HCT116 (cell line): ENCODE data around the gene FGF22. TPM values are rescaled to one million over a fixed set of nuclear protein-coding genes. Genes with fewer than 3 reads are reported as not detected.
A peak's percentile ranks its signal among the peaks of the same experiment; 100 is the strongest.

Experiments used
- ATAC-seq: fragments of 200-7000 bp; cut with Tn5 transposase; 2 replicates; pipeline ENCODE4 v1.9.1; 2020; ENCODE audit warnings: mild to moderate bottlenecking, moderate library complexity
- BruUV-seq: library from RNA; stranded (reverse); fragments of 400-500 nt; replicated peaks from 2 replicates; lab custom pipeline; 2021; lab: Mats Ljungman, UMichigan
- CTCF ChIA-PET: fragments of 300-600 bp; sonication (Branson Sonifier 250); formaldehyde crosslinking; loops from one replicate; lab custom pipeline; 2021; ENCODE audit warnings: antibody characterized with exemption; lab: Charles Lee
- POLR2A ChIA-PET: fragments of 300-600, 350-600 bp; sonication (Branson Sonifier 250); formaldehyde crosslinking; loops from one replicate; lab custom pipeline; 2021; ENCODE audit warnings: antibody characterized with exemption; lab: Charles Lee
- RAD21 ChIA-PET, 2 experiments: fragments of 300-600 bp; sonication (Branson Sonifier 250); formaldehyde crosslinking; loops; one replicate each; lab custom pipeline; 2023; ENCODE audit warnings: low total read pairs in 2 of 2; ENCODE audit not compliant: uncharacterized antibody in 2 of 2, unreplicated experiment in 2 of 2, low non-redundant PET in 1 of 2; lab: Charles Lee
- DNase-seq: peaks from one replicate; pipeline ENCODE4 v3.0.0-alpha.2; 2010; ENCODE audit warnings: low read depth, low spot score
- H2AFZ ChIP-seq: fragments of 200-600 bp; shearing (Covaris generic), sonication (generic); 2 replicates; pipeline ENCODE4 v1.6.1; 2017; ENCODE audit warnings: low read depth, mixed run types, mixed read lengths, antibody characterized with exemption, low read length; ENCODE audit not compliant: poor library complexity, severe bottlenecking
- H3K27ac ChIP-seq: 2 replicates; pipeline ENCODE4 v1.5.1; 2012; ENCODE audit warnings: low read depth, low read length
- H3K27me3 ChIP-seq: fragments of 200-600 bp; sonication (generic); 2 replicates; pipeline ENCODE4 v1.6.1; 2016; ENCODE audit warnings: mixed run types, low read length, mixed read lengths; ENCODE audit not compliant: insufficient read depth
- H3K36me3 ChIP-seq, 2 experiments: fragments of 200-500 bp in 1 of 2; fragments of 200-600 bp in 1 of 2; sonication (Bioruptor generic) in 1 of 2; sonication (generic) in 1 of 2; 2 replicates each; pipeline versions ENCODE4 v1.5.1 to v1.6.1; 2014 to 2016; ENCODE audit warnings: low read length in 2 of 2, inconsistent platforms in 1 of 2, mixed read lengths in 1 of 2, mixed run types in 1 of 2; ENCODE audit not compliant: insufficient read depth in 2 of 2, control insufficient read depth in 1 of 2
- H3K4me1 ChIP-seq, 2 experiments: fragments of 200-600 bp in 1 of 2; sonication (generic) in 1 of 2; 2 replicates each; pipeline versions ENCODE4 v1.5.1 to v1.6.1; 2012 to 2017; ENCODE audit warnings: low read length in 2 of 2, inconsistent platforms in 1 of 2, mild to moderate bottlenecking in 1 of 2, mixed read lengths in 1 of 2, mixed run types in 1 of 2, moderate library complexity in 1 of 2; ENCODE audit not compliant: insufficient read depth in 2 of 2, control insufficient read depth in 1 of 2
- H3K4me2 ChIP-seq: fragments of 200-600 bp; sonication (generic); 2 replicates; pipeline ENCODE4 v1.6.1; 2017; ENCODE audit warnings: mixed run types, low read length, mixed read lengths
- H3K4me3 ChIP-seq, 2 experiments: fragments of 200-600 bp in 1 of 2; sonication (generic) in 1 of 2; replicated peaks in 1 of 2; 2 replicates each; pipeline ENCODE4 v1.5.1; 2011 to 2016; ENCODE audit warnings: low read length in 2 of 2, control low read depth in 1 of 2, low read depth in 1 of 2, mild to moderate bottlenecking in 1 of 2, mixed read lengths in 1 of 2, mixed run types in 1 of 2
- H3K79me2 ChIP-seq: fragments of 200-600 bp; sonication (generic); 2 replicates; pipeline ENCODE4 v1.6.1; 2017; ENCODE audit warnings: mild to moderate bottlenecking, mixed run types, low read length, moderate library complexity, mixed read lengths; ENCODE audit not compliant: insufficient read depth
- H3K9ac ChIP-seq: fragments of 200-600 bp; sonication (generic); 2 replicates; pipeline ENCODE4 v1.6.1; 2016; ENCODE audit warnings: low read length, mixed read lengths
- H3K9me2 ChIP-seq: fragments of 200-600 bp; sonication (generic), shearing (Covaris generic); 2 replicates; pipeline ENCODE4 v1.6.1; 2017; ENCODE audit warnings: mixed run types, mild to moderate bottlenecking, moderate library complexity; ENCODE audit not compliant: insufficient read depth
- H3K9me3 ChIP-seq, 2 experiments: fragments of 200-500 bp in 1 of 2; fragments of 200-600 bp in 1 of 2; sonication (Bioruptor generic) in 1 of 2; sonication (generic) in 1 of 2; 2 replicates each; pipeline ENCODE4 v1.6.1; 2014 to 2017; ENCODE audit warnings: low read length in 2 of 2, mixed read lengths in 2 of 2, inconsistent platforms in 1 of 2, low read depth in 1 of 2, mild to moderate bottlenecking in 1 of 2, mixed run types in 1 of 2, moderate library complexity in 1 of 2; ENCODE audit not compliant: control insufficient read depth in 1 of 2, insufficient read depth in 1 of 2
- H4K20me1 ChIP-seq: fragments of 200-600 bp; sonication (generic), shearing (Covaris generic); 2 replicates; pipeline ENCODE4 v1.6.1; 2017; ENCODE audit warnings: mixed run types, mild to moderate bottlenecking, moderate library complexity; ENCODE audit not compliant: insufficient read depth
- CBX3 ChIP-seq: IDR thresholded peaks from 2 replicates; pipeline ENCODE4 v1.6.1; 2012; ENCODE audit warnings: low read depth
- EGR1 ChIP-seq: IDR thresholded peaks from 2 replicates; pipeline ENCODE4 v1.6.1; 2012; ENCODE audit warnings: low read depth
- FOSL1 ChIP-seq: IDR thresholded peaks from 2 replicates; pipeline ENCODE4 v1.6.1; 2012; ENCODE audit warnings: low read depth
- JUND ChIP-seq: IDR thresholded peaks from 2 replicates; pipeline ENCODE4 v1.6.1; 2012
- POLR2A ChIP-seq: IDR thresholded peaks from 2 replicates; pipeline ENCODE4 v1.7.0; 2011; ENCODE audit warnings: borderline replicate concordance; ENCODE audit not compliant: insufficient read depth, insufficient read length; ENCODE audit errors: extremely low read depth
- POLR2AphosphoS5 ChIP-seq: IDR thresholded peaks from 2 replicates; pipeline ENCODE4 v1.6.1; 2011; ENCODE audit warnings: mild to moderate bottlenecking, low read depth, low read length, moderate library complexity
- SIN3A ChIP-seq: IDR thresholded peaks from 2 replicates; pipeline ENCODE4 v1.6.1; 2012; ENCODE audit warnings: low read depth
- SP1 ChIP-seq: IDR thresholded peaks from 2 replicates; pipeline ENCODE4 v1.6.1; 2012; ENCODE audit warnings: low read depth
- ZFX ChIP-seq: fragments of 450-650 bp; IDR thresholded peaks from 2 replicates; pipeline ENCODE4 v1.6.1; 2017
- intact Hi-C: fragments of 100-400 bp; cut with micrococcal nuclease; formaldehyde crosslinking; loops from 2 replicates; pipeline ENCODE4 v1.10.0; 2022
- total RNA-seq: library from RNA; stranded (reverse); gene quantifications from one replicate; pipeline ENCODE4 v1.2.1, GENCODE V29; 2021; ENCODE audit not compliant: unreplicated experiment
- TF ChIP-seq, protein P1 (sequence below), 3 experiments: fragments of 200-600 bp in 1 of 3; sonication (generic) in 1 of 3; IDR thresholded peaks in 2 of 3; conservative IDR thresholded peaks in 1 of 3; 2 replicates each; pipeline ENCODE4 v1.5.1; 2012 to 2017; ENCODE audit warnings: low read depth in 2 of 3, low read length in 2 of 3, antibody characterized with exemption in 1 of 3, borderline replicate concordance in 1 of 3, control low read depth in 1 of 3, mild to moderate bottlenecking in 1 of 3, mixed read lengths in 1 of 3, mixed run types in 1 of 3, moderate library complexity in 1 of 3; ENCODE audit not compliant: insufficient read depth in 1 of 3
- TF ChIP-seq, protein P2 (sequence below): IDR thresholded peaks from 2 replicates; pipeline ENCODE4 v1.6.1; 2011; ENCODE audit warnings: mild to moderate bottlenecking, low read length, moderate library complexity; ENCODE audit not compliant: insufficient replicate concordance; ENCODE audit errors: extremely low read depth
- TF ChIP-seq, protein P3 (sequence below): IDR thresholded peaks from 2 replicates; pipeline ENCODE4 v1.6.1; 2012

The FGF22 gene
- total RNA-seq, 1 experiment from 2014 or later, result 1.5 TPM

DNA sequence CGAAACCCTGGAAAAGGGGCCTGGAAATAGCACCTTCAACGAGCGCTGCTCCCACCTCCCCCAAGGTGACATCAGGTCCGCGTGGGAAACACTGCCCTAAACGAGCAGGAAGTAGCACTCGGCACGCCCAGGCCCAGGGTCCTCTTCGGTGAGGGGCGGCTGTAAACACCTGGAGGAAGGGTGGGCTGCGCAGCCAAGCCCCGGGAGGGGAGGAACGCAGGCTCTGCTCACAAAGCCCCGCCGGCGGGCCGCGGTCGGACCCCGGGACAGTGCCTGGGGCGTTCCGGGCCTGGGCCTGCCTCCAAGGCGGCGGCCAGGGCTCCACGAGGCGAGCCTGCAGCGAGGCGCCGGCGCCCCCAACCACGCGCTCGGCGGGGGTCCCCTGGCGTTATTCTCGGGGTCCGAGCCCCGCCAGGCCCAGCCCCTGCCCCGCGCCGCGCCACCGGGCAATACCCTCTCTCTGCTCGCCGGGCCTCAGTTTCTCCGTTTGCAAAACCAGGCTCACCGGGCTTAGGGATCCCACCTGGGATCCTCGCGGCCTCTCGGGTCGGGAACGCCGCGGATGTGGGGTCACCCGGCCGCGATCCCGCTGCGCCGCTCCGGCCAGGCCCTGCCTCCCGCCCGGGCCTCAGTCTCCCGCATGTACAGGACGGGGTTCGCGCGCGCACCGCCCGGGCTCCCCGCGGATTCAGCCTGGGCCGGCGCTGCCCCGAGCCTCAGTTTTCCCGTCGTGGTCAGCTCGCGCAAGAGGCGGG, 22.7 kb downstream of the FGF22 start:
- CTCF ChIA-PET, result interaction anchor here (0.6 to 1.6 kb wide), 6 partner anchors 15 to 152 kb away, joined by 3 to 19 read pairs (median 5); no protein-coding TSS in a partner anchor
- ATAC-seq, result 0 out of 2 replicates have a peak, but pooled peaks have one; percentile 1
- no TSS peak for BruUV-seq

DNA sequence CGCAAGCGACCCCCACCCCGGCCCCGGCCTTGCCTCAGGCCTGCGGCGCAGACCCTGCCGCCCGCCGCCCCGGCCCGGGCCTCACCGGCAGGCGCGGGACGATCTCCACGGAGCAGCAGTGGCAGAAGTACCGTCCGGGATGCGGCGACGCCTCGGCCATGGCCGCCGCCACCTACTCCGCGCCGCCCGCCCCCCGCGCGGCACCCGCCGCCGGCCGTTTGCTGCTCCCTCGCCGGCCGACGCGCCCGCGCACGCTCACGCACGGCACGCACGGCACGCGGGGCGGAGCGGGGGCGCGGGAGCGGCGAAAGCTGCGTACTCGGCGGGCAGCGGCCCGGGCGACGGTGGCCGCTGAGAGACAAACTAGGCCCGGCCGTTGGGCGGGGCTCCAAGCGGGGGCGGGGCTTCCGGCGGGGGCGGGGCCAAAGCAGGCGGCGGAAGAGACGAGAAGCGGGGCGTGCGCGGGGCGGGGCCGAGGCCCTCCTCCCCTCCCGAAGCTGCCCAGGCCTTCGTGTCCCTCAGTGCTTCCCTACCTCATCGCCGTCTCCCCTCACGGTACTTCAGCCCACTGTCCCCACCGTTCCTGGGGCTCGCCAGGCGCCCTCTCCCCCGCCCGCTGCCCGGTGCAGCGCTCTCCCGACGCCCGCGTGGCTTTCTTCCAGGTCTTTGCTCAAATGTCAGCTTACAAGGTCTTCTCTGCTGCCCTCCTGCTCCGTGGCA, 23.4 kb downstream of the FGF22 start, which contains the start of gene RNF126:
Gene RNF126 (minus strand): TSS at position 253 of the 720 bp plus-strand sequence. CDS start 93 bp downstream, at position 160.
- intact Hi-C loops, result loop anchor here (2.0 kb wide), 1 partner anchor 134 kb away; the partner anchor contains the start of gene PTBP1
- no peak within 1 kb of the TSS for H2AFZ ChIP-seq
- ChIA-PET CTCF (interaction anchor here (0.6 to 1.6 kb wide), 8 partner anchors 14 to 156 kb away, joined by 3 to 19 read pairs (median 4); no protein-coding TSS in a partner anchor), POLR2A (interaction anchor here (1.0 to 1.2 kb wide), 4 partner anchors 13 to 252 kb away, joined by 3 to 5 read pairs (median 4); partner anchors contain the start of gene FSTL3), RAD21 (interaction anchor here (0.6 to 1.0 kb wide), 4 partner anchors 14 to 71 kb away, joined by 3 to 6 read pairs (median 4); no protein-coding TSS in a partner anchor)
- peaks cover 18 to 35% of the 10 kb centered on the region in 2 experiments for H3K4me1 ChIP-seq
- peak within 1 kb of the TSS; percentile 99 for H3K27ac ChIP-seq
- no peaks in the 10 kb centered on the region for H3K27me3 ChIP-seq
- ATAC-seq (peak; percentile 85), DNase-seq (peak; percentile 81)
- peaks cover 0 to 11% of the 10 kb centered on the region in 2 experiments; a peak in 2 of 4 replicates for H3K36me3 ChIP-seq
- peak within 1 kb of the TSS; percentile 64 to 96 for H3K4me3 ChIP-seq
- H3K79me2 ChIP-seq, result peaks cover 48% of the 10 kb centered on the region
- H3K9ac ChIP-seq, result peak within 1 kb of the TSS; percentile 98
- peaks cover 5% of the 10 kb centered on the region; the same call in 1 of the 2 replicates for H4K20me1 ChIP-seq
- H3K9me2 ChIP-seq, result no peaks in the 10 kb centered on the region
- BruUV-seq, result no TSS peak
- H3K4me2 ChIP-seq, result peak within 1 kb of the TSS; percentile 99
- no peaks in the 10 kb centered on the region for H3K9me3 ChIP-seq
- TF ChIP-seq FOSL1 (no peak), SIN3A (peak; percentile 61), SP1 (no peak; the same call in 1 of the 2 replicates), POLR2AphosphoS5 (peak; percentile 82), EGR1 (peak; percentile 59; the same call in 1 of the 2 replicates), JUND (no peak), ZFX (peak; percentile 85), POLR2A (peak; percentile 61)
- TF ChIP-seq, protein P1, sequence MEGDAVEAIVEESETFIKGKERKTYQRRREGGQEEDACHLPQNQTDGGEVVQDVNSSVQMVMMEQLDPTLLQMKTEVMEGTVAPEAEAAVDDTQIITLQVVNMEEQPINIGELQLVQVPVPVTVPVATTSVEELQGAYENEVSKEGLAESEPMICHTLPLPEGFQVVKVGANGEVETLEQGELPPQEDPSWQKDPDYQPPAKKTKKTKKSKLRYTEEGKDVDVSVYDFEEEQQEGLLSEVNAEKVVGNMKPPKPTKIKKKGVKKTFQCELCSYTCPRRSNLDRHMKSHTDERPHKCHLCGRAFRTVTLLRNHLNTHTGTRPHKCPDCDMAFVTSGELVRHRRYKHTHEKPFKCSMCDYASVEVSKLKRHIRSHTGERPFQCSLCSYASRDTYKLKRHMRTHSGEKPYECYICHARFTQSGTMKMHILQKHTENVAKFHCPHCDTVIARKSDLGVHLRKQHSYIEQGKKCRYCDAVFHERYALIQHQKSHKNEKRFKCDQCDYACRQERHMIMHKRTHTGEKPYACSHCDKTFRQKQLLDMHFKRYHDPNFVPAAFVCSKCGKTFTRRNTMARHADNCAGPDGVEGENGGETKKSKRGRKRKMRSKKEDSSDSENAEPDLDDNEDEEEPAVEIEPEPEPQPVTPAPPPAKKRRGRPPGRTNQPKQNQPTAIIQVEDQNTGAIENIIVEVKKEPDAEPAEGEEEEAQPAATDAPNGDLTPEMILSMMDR (IDR thresholded peaks at IDR 0.05 in 2 of 3, conservative IDR thresholded peaks at IDR 0.05 in 1 of 3; ENCODE audit: borderline replicate concordance in 1 of 3, insufficient read depth in 1 of 3, low read depth in 2 of 3, low read length in 2 of 3), result no peak
- TF ChIP-seq, protein P2, sequence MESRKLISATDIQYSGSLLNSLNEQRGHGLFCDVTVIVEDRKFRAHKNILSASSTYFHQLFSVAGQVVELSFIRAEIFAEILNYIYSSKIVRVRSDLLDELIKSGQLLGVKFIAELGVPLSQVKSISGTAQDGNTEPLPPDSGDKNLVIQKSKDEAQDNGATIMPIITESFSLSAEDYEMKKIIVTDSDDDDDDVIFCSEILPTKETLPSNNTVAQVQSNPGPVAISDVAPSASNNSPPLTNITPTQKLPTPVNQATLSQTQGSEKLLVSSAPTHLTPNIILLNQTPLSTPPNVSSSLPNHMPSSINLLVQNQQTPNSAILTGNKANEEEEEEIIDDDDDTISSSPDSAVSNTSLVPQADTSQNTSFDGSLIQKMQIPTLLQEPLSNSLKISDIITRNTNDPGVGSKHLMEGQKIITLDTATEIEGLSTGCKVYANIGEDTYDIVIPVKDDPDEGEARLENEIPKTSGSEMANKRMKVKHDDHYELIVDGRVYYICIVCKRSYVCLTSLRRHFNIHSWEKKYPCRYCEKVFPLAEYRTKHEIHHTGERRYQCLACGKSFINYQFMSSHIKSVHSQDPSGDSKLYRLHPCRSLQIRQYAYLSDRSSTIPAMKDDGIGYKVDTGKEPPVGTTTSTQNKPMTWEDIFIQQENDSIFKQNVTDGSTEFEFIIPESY, result peak; percentile 63
- TF ChIP-seq, protein P3, sequence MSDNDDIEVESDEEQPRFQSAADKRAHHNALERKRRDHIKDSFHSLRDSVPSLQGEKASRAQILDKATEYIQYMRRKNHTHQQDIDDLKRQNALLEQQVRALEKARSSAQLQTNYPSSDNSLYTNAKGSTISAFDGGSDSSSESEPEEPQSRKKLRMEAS, result peak; percentile 46; the same call in 1 of the 2 replicates

More for the DNA sequence above, 22.7 kb downstream of the FGF22 start:
- Histone ChIP-seq H3K79me2 (peaks cover 56% of the 10 kb centered on the region), H3K9me3 (no peaks in the 10 kb centered on the region), H3K4me1 (peaks cover 18 to 35% of the 10 kb centered on the region in 2 experiments), H3K4me3 (peak overlapping the region; percentile 64 to 96), H4K20me1 (peaks cover 5% of the 10 kb centered on the region; the same call in 1 of the 2 replicates), H3K27me3 (no peaks in the 10 kb centered on the region), H3K9me2 (no peaks in the 10 kb centered on the region), H3K27ac (peak overlapping the region; percentile 99), H3K36me3 (peaks cover 2 to 14% of the 10 kb centered on the region in 2 experiments; a peak in 2 of 4 replicates), H2AFZ (no peak overlapping the region), H3K9ac (peak overlapping the region; percentile 98), H3K4me2 (peak overlapping the region; percentile 99)
- RAD21 ChIA-PET, result interaction anchor here (0.6 to 1.0 kb wide), 3 partner anchors 15 to 42 kb away, joined by 3 to 6 read pairs (median 5); no protein-coding TSS in a partner anchor
- no peak for DNase-seq
- POLR2A ChIA-PET, result interaction anchor here (1.2 kb wide), 1 partner anchor 15 kb away, joined by 4 read pairs; no protein-coding TSS in a partner anchor
- TF ChIP-seq ZFX (peak; percentile 95), CBX3 (no peak)
- intact Hi-C loops, result loop anchor here (2.0 kb wide), 1 partner anchor 134 kb away; the partner anchor contains the start of gene PTBP1
